Activated CD8-positive, alpha-beta T cell treated with anti-CD3 and anti-CD28 coated beads for 36 hours (primary cell): ENCODE results near the gene RRBP1. TPM values are rescaled to one million over a fixed set of nuclear protein-coding genes. Genes with fewer than 3 reads are reported as not detected.

ENCODE experiments used
- ATAC-seq: fragments of 200-7000 bp; cut with Tn5 transposase; one replicate; pipeline ENCODE4 v1.10.0; 2021; ENCODE audit warnings: mild to moderate bottlenecking, moderate library complexity
- CTCF ChIA-PET: fragments of 350-600 bp; sonication (Branson Sonifier 250); formaldehyde crosslinking; loops from one replicate; lab custom pipeline; 2021; ENCODE audit warnings: antibody characterized with exemption; lab: Charles Lee
- POLR2A ChIA-PET: fragments of 350-600 bp; sonication (Branson Sonifier 250); formaldehyde crosslinking; loops from one replicate; lab custom pipeline; 2021; ENCODE audit warnings: antibody characterized with exemption; lab: Charles Lee
- DNase-seq: peaks from one replicate; pipeline ENCODE4 v3.0.0-alpha.2; 2020
- H3K27ac Mint-ChIP-seq: one replicate; pipeline ENCODE4 v1.8.0; 2021; ENCODE audit warnings: mild to moderate bottlenecking, mixed read lengths
- H3K27me3 Mint-ChIP-seq: one replicate; pipeline ENCODE4 v1.8.0; 2021; ENCODE audit warnings: mixed read lengths
- H3K36me3 Mint-ChIP-seq: one replicate; pipeline ENCODE4 v1.8.0; 2021; ENCODE audit warnings: low read depth, mixed read lengths
- H3K4me1 Mint-ChIP-seq: one replicate; pipeline ENCODE4 v1.8.0; 2021; ENCODE audit warnings: low read depth, mixed read lengths
- H3K4me3 Mint-ChIP-seq: one replicate; pipeline ENCODE4 v1.8.0; 2021; ENCODE audit warnings: mild to moderate bottlenecking, moderate library complexity, mixed read lengths
- H3K9me3 Mint-ChIP-seq: one replicate; pipeline ENCODE4 v1.8.0; 2021; ENCODE audit warnings: mixed read lengths
- CTCF ChIP-seq: fragments of 200-600 bp; IDR thresholded peaks from one replicate; pipeline ENCODE4 v1.8.0; 2022; ENCODE audit warnings: antibody characterized with exemption, mild to moderate bottlenecking
- intact Hi-C: fragments of 100-400 bp; cut with micrococcal nuclease; formaldehyde crosslinking; loops from one replicate; pipeline ENCODE4 v1.10.0; 2022
- total RNA-seq, 2 experiments: library from RNA; stranded (reverse); gene quantifications; one replicate each; pipeline ENCODE4 v1.2.3, GENCODE V29; 2021

The RRBP1 gene
- total RNA-seq: 10 to 100 TPM; 35.2 to 35.9 TPM

GRCh38 chr20:17682103-17682888 lies at the start of gene RRBP1:
RRBP1 (minus strand) TSS chr20:17682242; CDS start chr20:17660507, 21,735 bp downstream.
- ChIA-PET POLR2A (interaction anchor here (0.9 to 2.0 kb wide), 10 partner anchors 10 to 289 kb away, joined by 3 to 6 read pairs (median 4); partner anchors contain the start of genes BFSP1, MGME1 and SNX5), CTCF (interaction anchor here (0.6 to 6.4 kb wide), 61 partner anchors 9 to 784 kb away, joined by 3 to 65 read pairs (median 4); partner anchors contain the start of genes BANF2, BFSP1, DSTN and MGME1)
- peak; percentile 94 for TF ChIP-seq CTCF
- peaks cover 4% of the 10 kb centered on the region for H3K36me3 Mint-ChIP-seq
- intact Hi-C loops: loop anchor here (5.0 to 10.0 kb wide), 2 partner anchors 215 to 313 kb away; no protein-coding TSS in a partner anchor
- ATAC-seq: peak; percentile 96
- H3K4me3 Mint-ChIP-seq: peak within 1 kb of the TSS; percentile 78
- DNase-seq: peak; percentile 97
- no peaks in the 10 kb centered on the region for H3K9me3 Mint-ChIP-seq
- H3K4me1 Mint-ChIP-seq: peaks cover 26% of the 10 kb centered on the region
- peak within 1 kb of the TSS; percentile 82 for H3K27ac Mint-ChIP-seq
- peaks cover 27% of the 10 kb centered on the region for H3K27me3 Mint-ChIP-seq

- TF ChIP-seq CTCF: no peak
- H3K9me3 Mint-ChIP-seq: peaks cover 5% of the 10 kb centered on the region
- no peaks in the 10 kb centered on the region for H3K36me3 Mint-ChIP-seq
- no peaks in the 10 kb centered on the region for H3K4me1 Mint-ChIP-seq
- H3K4me3 Mint-ChIP-seq: no peak overlapping the region
- ChIA-PET POLR2A (no interaction called here), CTCF (no interaction called here)
- intact Hi-C loops: no loop called here
- DNase-seq (no peak), ATAC-seq (no peak)
- peaks cover 6% of the 10 kb centered on the region for H3K27me3 Mint-ChIP-seq
- no peak overlapping the region for H3K27ac Mint-ChIP-seq
Observed at GRCh38 chr20:17731233-17731632, 49.2 kb upstream of the RRBP1 start.

- no peak for ATAC-seq
- intact Hi-C loops: no loop called here
- no peak for DNase-seq
- H3K4me3 Mint-ChIP-seq: no peak overlapping the region
- TF ChIP-seq CTCF: no peak
- no peak overlapping the region for H3K27ac Mint-ChIP-seq
- H3K36me3 Mint-ChIP-seq: no peaks in the 10 kb centered on the region
- H3K27me3 Mint-ChIP-seq: peaks cover 6% of the 10 kb centered on the region
- H3K9me3 Mint-ChIP-seq: no peaks in the 10 kb centered on the region
- POLR2A ChIA-PET: no interaction called here
- no peaks in the 10 kb centered on the region for H3K4me1 Mint-ChIP-seq
- CTCF ChIA-PET: interaction anchor here (1.2 kb wide), 1 partner anchor 47 kb away, joined by 3 read pairs; no protein-coding TSS in a partner anchor
Observed at GRCh38 chr20:17730071-17730470, 48.0 kb upstream of the RRBP1 start.

- no peak overlapping the region for H3K27ac Mint-ChIP-seq
- CTCF ChIA-PET: no interaction called here
- ATAC-seq: no peak
- no peaks in the 10 kb centered on the region for H3K36me3 Mint-ChIP-seq
- no peaks in the 10 kb centered on the region for H3K9me3 Mint-ChIP-seq
- H3K4me1 Mint-ChIP-seq: no peaks in the 10 kb centered on the region
- intact Hi-C loops: no loop called here
- TF ChIP-seq CTCF: no peak
- POLR2A ChIA-PET: no interaction called here
- H3K27me3 Mint-ChIP-seq: peaks cover 10% of the 10 kb centered on the region
- no peak for DNase-seq
- no peak overlapping the region for H3K4me3 Mint-ChIP-seq
Observed at GRCh38 chr20:17728074-17728473, 46.0 kb upstream of the RRBP1 start.

GRCh38 chr20:17727351-17727750 lies 45.3 kb upstream of the RRBP1 start:
- DNase-seq (no peak), ATAC-seq (no peak)
- TF ChIP-seq CTCF: no peak
- Mint-ChIP-seq H3K27ac (no peak overlapping the region), H3K4me3 (no peak overlapping the region), H3K36me3 (no peaks in the 10 kb centered on the region), H3K27me3 (peaks cover 10% of the 10 kb centered on the region), H3K9me3 (no peaks in the 10 kb centered on the region), H3K4me1 (no peaks in the 10 kb centered on the region)
- ChIA-PET CTCF (no interaction called here), POLR2A (no interaction called here)
- intact Hi-C loops: no loop called here
